ENCODE results near the gene NKPD1.

DNA sequence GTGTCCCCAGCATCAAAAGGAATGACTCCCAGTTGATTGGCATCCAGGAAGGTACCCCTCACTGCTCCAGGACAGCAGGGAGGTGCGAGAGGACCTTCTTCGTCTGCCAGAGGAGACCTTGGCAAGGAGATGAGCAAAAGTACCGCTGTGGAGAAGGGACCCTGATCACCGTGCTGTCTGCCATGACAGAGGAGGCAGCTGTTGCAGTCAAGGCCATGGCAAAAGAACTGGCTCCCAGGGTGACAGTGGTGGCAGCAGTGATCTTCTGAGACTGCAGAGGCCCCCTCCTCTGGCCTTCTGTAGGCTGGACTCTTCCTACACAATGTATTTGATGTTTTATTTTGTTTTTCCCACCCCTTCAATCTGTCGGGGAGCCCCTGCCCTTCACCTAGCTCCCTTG is 32.0 kb downstream of the NKPD1 start:
- TF ChIP-seq, protein P1, sequence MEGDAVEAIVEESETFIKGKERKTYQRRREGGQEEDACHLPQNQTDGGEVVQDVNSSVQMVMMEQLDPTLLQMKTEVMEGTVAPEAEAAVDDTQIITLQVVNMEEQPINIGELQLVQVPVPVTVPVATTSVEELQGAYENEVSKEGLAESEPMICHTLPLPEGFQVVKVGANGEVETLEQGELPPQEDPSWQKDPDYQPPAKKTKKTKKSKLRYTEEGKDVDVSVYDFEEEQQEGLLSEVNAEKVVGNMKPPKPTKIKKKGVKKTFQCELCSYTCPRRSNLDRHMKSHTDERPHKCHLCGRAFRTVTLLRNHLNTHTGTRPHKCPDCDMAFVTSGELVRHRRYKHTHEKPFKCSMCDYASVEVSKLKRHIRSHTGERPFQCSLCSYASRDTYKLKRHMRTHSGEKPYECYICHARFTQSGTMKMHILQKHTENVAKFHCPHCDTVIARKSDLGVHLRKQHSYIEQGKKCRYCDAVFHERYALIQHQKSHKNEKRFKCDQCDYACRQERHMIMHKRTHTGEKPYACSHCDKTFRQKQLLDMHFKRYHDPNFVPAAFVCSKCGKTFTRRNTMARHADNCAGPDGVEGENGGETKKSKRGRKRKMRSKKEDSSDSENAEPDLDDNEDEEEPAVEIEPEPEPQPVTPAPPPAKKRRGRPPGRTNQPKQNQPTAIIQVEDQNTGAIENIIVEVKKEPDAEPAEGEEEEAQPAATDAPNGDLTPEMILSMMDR (IDR thresholded peaks at IDR 0.05), result no peak
- TF ChIP-seq POLR2A (IDR thresholded peaks at IDR 0.05), result no peak

Data from breast epithelium (tissue), 3 donors.